Measurements from ENCODE around the gene PRLH.

GRCh38 chr2:237527233-237527632 lies 39.1 kb upstream of the PRLH start:
- no peak for TF ChIP-seq PBX3 (IDR thresholded peaks at IDR 0.05)
- no peak for TF ChIP-seq CTCF (IDR thresholded peaks at IDR 0.05)
- no peak for TF ChIP-seq POLR2A (IDR thresholded peaks at IDR 0.05; ENCODE audit: low read length)
- no peak for TF ChIP-seq EHMT2 (IDR thresholded peaks at IDR 0.05; ENCODE audit: low read depth)

All from A549 (cell line).